HCT116 (cell line): ENCODE measurements around the gene INTS3. TPM values are rescaled to one million over a fixed set of nuclear protein-coding genes. Genes with fewer than 3 reads are reported as not detected.

Experiments used
- ATAC-seq: fragments of 200-7000 bp; cut with Tn5 transposase; 2 replicates; pipeline ENCODE4 v1.9.1; 2020; ENCODE audit warnings: mild to moderate bottlenecking, moderate library complexity
- BruUV-seq: library from RNA; stranded (reverse); fragments of 400-500 nt; replicated peaks from 2 replicates; lab custom pipeline; 2021; lab: Mats Ljungman, UMichigan
- CTCF ChIA-PET: fragments of 300-600 bp; sonication (Branson Sonifier 250); formaldehyde crosslinking; loops from one replicate; lab custom pipeline; 2021; ENCODE audit warnings: antibody characterized with exemption; lab: Charles Lee
- POLR2A ChIA-PET: fragments of 300-600, 350-600 bp; sonication (Branson Sonifier 250); formaldehyde crosslinking; loops from one replicate; lab custom pipeline; 2021; ENCODE audit warnings: antibody characterized with exemption; lab: Charles Lee
- RAD21 ChIA-PET, 2 experiments: fragments of 300-600 bp; sonication (Branson Sonifier 250); formaldehyde crosslinking; loops; one replicate each; lab custom pipeline; 2023; ENCODE audit warnings: low total read pairs in 2 of 2; ENCODE audit not compliant: uncharacterized antibody in 2 of 2, unreplicated experiment in 2 of 2, low non-redundant PET in 1 of 2; lab: Charles Lee
- DNase-seq: peaks from one replicate; pipeline ENCODE4 v3.0.0-alpha.2; 2010; ENCODE audit warnings: low read depth, low spot score
- H2AFZ ChIP-seq: fragments of 200-600 bp; shearing (Covaris generic), sonication (generic); 2 replicates; pipeline ENCODE4 v1.6.1; 2017; ENCODE audit warnings: low read depth, mixed run types, mixed read lengths, antibody characterized with exemption, low read length; ENCODE audit not compliant: poor library complexity, severe bottlenecking
- H3K27ac ChIP-seq: 2 replicates; pipeline ENCODE4 v1.5.1; 2012; ENCODE audit warnings: low read depth, low read length
- H3K27me3 ChIP-seq: fragments of 200-600 bp; sonication (generic); 2 replicates; pipeline ENCODE4 v1.6.1; 2016; ENCODE audit warnings: mixed run types, low read length, mixed read lengths; ENCODE audit not compliant: insufficient read depth
- H3K36me3 ChIP-seq, 2 experiments: fragments of 200-500 bp in 1 of 2; fragments of 200-600 bp in 1 of 2; sonication (Bioruptor generic) in 1 of 2; sonication (generic) in 1 of 2; 2 replicates each; pipeline versions ENCODE4 v1.5.1 to v1.6.1; 2014 to 2016; ENCODE audit warnings: low read length in 2 of 2, inconsistent platforms in 1 of 2, mixed read lengths in 1 of 2, mixed run types in 1 of 2; ENCODE audit not compliant: insufficient read depth in 2 of 2, control insufficient read depth in 1 of 2
- H3K4me1 ChIP-seq, 2 experiments: fragments of 200-600 bp in 1 of 2; sonication (generic) in 1 of 2; 2 replicates each; pipeline versions ENCODE4 v1.5.1 to v1.6.1; 2012 to 2017; ENCODE audit warnings: low read length in 2 of 2, inconsistent platforms in 1 of 2, mild to moderate bottlenecking in 1 of 2, mixed read lengths in 1 of 2, mixed run types in 1 of 2, moderate library complexity in 1 of 2; ENCODE audit not compliant: insufficient read depth in 2 of 2, control insufficient read depth in 1 of 2
- H3K4me2 ChIP-seq: fragments of 200-600 bp; sonication (generic); 2 replicates; pipeline ENCODE4 v1.6.1; 2017; ENCODE audit warnings: mixed run types, low read length, mixed read lengths
- H3K4me3 ChIP-seq, 2 experiments: fragments of 200-600 bp in 1 of 2; sonication (generic) in 1 of 2; replicated peaks in 1 of 2; 2 replicates each; pipeline ENCODE4 v1.5.1; 2011 to 2016; ENCODE audit warnings: low read length in 2 of 2, control low read depth in 1 of 2, low read depth in 1 of 2, mild to moderate bottlenecking in 1 of 2, mixed read lengths in 1 of 2, mixed run types in 1 of 2
- H3K79me2 ChIP-seq: fragments of 200-600 bp; sonication (generic); 2 replicates; pipeline ENCODE4 v1.6.1; 2017; ENCODE audit warnings: mild to moderate bottlenecking, mixed run types, low read length, moderate library complexity, mixed read lengths; ENCODE audit not compliant: insufficient read depth
- H3K9ac ChIP-seq: fragments of 200-600 bp; sonication (generic); 2 replicates; pipeline ENCODE4 v1.6.1; 2016; ENCODE audit warnings: low read length, mixed read lengths
- H3K9me2 ChIP-seq: fragments of 200-600 bp; sonication (generic), shearing (Covaris generic); 2 replicates; pipeline ENCODE4 v1.6.1; 2017; ENCODE audit warnings: mixed run types, mild to moderate bottlenecking, moderate library complexity; ENCODE audit not compliant: insufficient read depth
- H3K9me3 ChIP-seq, 2 experiments: fragments of 200-500 bp in 1 of 2; fragments of 200-600 bp in 1 of 2; sonication (Bioruptor generic) in 1 of 2; sonication (generic) in 1 of 2; 2 replicates each; pipeline ENCODE4 v1.6.1; 2014 to 2017; ENCODE audit warnings: low read length in 2 of 2, mixed read lengths in 2 of 2, inconsistent platforms in 1 of 2, low read depth in 1 of 2, mild to moderate bottlenecking in 1 of 2, mixed run types in 1 of 2, moderate library complexity in 1 of 2; ENCODE audit not compliant: control insufficient read depth in 1 of 2, insufficient read depth in 1 of 2
- H4K20me1 ChIP-seq: fragments of 200-600 bp; sonication (generic), shearing (Covaris generic); 2 replicates; pipeline ENCODE4 v1.6.1; 2017; ENCODE audit warnings: mixed run types, mild to moderate bottlenecking, moderate library complexity; ENCODE audit not compliant: insufficient read depth
- EGR1 ChIP-seq: IDR thresholded peaks from 2 replicates; pipeline ENCODE4 v1.6.1; 2012; ENCODE audit warnings: low read depth
- POLR2AphosphoS5 ChIP-seq: IDR thresholded peaks from 2 replicates; pipeline ENCODE4 v1.6.1; 2011; ENCODE audit warnings: mild to moderate bottlenecking, low read depth, low read length, moderate library complexity
- YY1 ChIP-seq: IDR thresholded peaks from 2 replicates; pipeline ENCODE4 v1.6.1; 2011; ENCODE audit warnings: low read length, low read depth, moderate library complexity, mild to moderate bottlenecking; ENCODE audit not compliant: insufficient replicate concordance; ENCODE audit errors: extremely low read depth
- ZBTB33 ChIP-seq: IDR thresholded peaks from 2 replicates; pipeline ENCODE4 v1.6.1; 2011; ENCODE audit warnings: mild to moderate bottlenecking, low read length, moderate library complexity; ENCODE audit not compliant: insufficient replicate concordance; ENCODE audit errors: extremely low read depth
- intact Hi-C: fragments of 100-400 bp; cut with micrococcal nuclease; formaldehyde crosslinking; loops from 2 replicates; pipeline ENCODE4 v1.10.0; 2022
- total RNA-seq: library from RNA; stranded (reverse); gene quantifications from one replicate; pipeline ENCODE4 v1.2.1, GENCODE V29; 2021; ENCODE audit not compliant: unreplicated experiment

Gene INTS3
- total RNA-seq, 1 experiment from 2014 or later = 47.6 TPM

- H3K4me1 ChIP-seq = peaks cover 3 to 35% of the 10 kb centered on the region in 2 experiments; a peak in 3 of 4 replicates
- no peak for ATAC-seq
Observed at GRCh38 chr1:153728305-153729066, 636 bp downstream of the INTS3 start.

More at GRCh38 chr1:153728305-153729066, 636 bp downstream of the INTS3 start:
- H3K79me2 ChIP-seq = peaks cover 20% of the 10 kb centered on the region
- peak; percentile 17; the same call in 1 of the 2 replicates for TF ChIP-seq POLR2AphosphoS5
- TF ChIP-seq YY1 = no peak
- no peak for TF ChIP-seq ZBTB33
- TF ChIP-seq EGR1 = no peak
- H3K4me3 ChIP-seq = peak overlapping the region; percentile 62 to 100
- CTCF ChIA-PET = interaction anchor here (1.0 kb wide), 1 partner anchor 218 kb away, joined by 4 read pairs; no protein-coding TSS in a partner anchor
- TSS peak; percentile 88 for BruUV-seq
- 0 out of 4 replicates have a peak, but pooled peaks cover 0 to 2% of the 10 kb centered on the region in 2 experiments for H3K36me3 ChIP-seq
- H3K27me3 ChIP-seq = no peaks in the 10 kb centered on the region
- H3K27ac ChIP-seq = peak overlapping the region; percentile 96
- no peaks in the 10 kb centered on the region for H4K20me1 ChIP-seq
- DNase-seq = no peak
- H3K9me3 ChIP-seq = no peaks in the 10 kb centered on the region
- RAD21 ChIA-PET = no interaction called here
- H3K9ac ChIP-seq = peak overlapping the region; percentile 87
- peak overlapping the region; percentile 100 for H3K4me2 ChIP-seq
- H2AFZ ChIP-seq = no peak overlapping the region
- intact Hi-C loops = no loop called here
- H3K9me2 ChIP-seq = no peaks in the 10 kb centered on the region
- POLR2A ChIA-PET = interaction anchor here (1.0 to 2.5 kb wide), 5 partner anchors 15 to 221 kb away, joined by 3 to 9 read pairs (median 7); partner anchors contain the start of genes ILF2 and S100A13
